ENCODE measurements around the gene DPPA3.
"Not testable (repeated sequence)": the region's sequence is repeated elsewhere in the genome, so short reads cannot be mapped to it uniquely, and the experiment has no call there.

The DPPA3 gene

GRCh38 chr12:7731486-7731885 is 20.3 kb downstream of the DPPA3 start:
- DNase-seq, result no peak

- DNase-seq, result no peak
Observed at GRCh38 chr12:7732993-7733392, 21.8 kb downstream of the DPPA3 start.

- DNase-seq, result no peak
Observed at GRCh38 chr12:7747246-7747645, 36.0 kb downstream of the DPPA3 start, which contains the start of gene CLEC4C. TSS of gene CLEC4C (minus strand) at chr12:7747375. CDS start at chr12:7747348, 27 bp downstream.

GRCh38 chr12:7748852-7749251 is 37.6 kb downstream of the DPPA3 start:
- DNase-seq, result no peak

- no peak for DNase-seq
Observed at GRCh38 chr12:7749442-7749841, 38.2 kb downstream of the DPPA3 start.

- DNase-seq, result no peak
Observed at GRCh38 chr12:7750350-7750749, 39.1 kb downstream of the DPPA3 start.

GRCh38 chr12:7751394-7751793 is 40.2 kb downstream of the DPPA3 start:
- DNase-seq, result no peak

GRCh38 chr12:7751941-7752922 is 41.0 kb downstream of the DPPA3 start:
- not testable (repeated sequence) for DNase-seq

- DNase-seq, result not testable (repeated sequence)
Observed at GRCh38 chr12:7755668-7756067, 44.4 kb downstream of the DPPA3 start.

- DNase-seq, result no peak
Observed at GRCh38 chr12:7756993-7757392, 45.8 kb downstream of the DPPA3 start.

GRCh38 chr12:7758766-7759140 is 47.5 kb downstream of the DPPA3 start:
- no peak for DNase-seq

Measured in activated CD4-positive, alpha-beta T cell treated with anti-CD3 and anti-CD28 coated beads, Interleukin-2, amount 50 U/mL, for 1 hour (primary cell).